Skeletal muscle cell (primary cell): ENCODE measurements around the gene CCDC183.
"Not testable (repeated sequence)": the region's sequence is repeated elsewhere in the genome, so short reads cannot be mapped to it uniquely, and the experiment has no call there.

Experiments used
- DNase-seq: peaks from one replicate; pipeline ENCODE4 v3.0.0-alpha.2; 2010; ENCODE audit warnings: low read depth
- H3K4me3 ChIP-seq: 2 replicates; pipeline ENCODE4 v1.5.1; 2011; ENCODE audit warnings: low read depth, mild to moderate bottlenecking, control low read depth, low read length, moderate library complexity

CCDC183 gene

GRCh38 chr9:136777359-136777758 is 18.8 kb upstream of the CCDC183 start:
- no peak for DNase-seq

GRCh38 chr9:136779808-136780207 is 16.3 kb upstream of the CCDC183 start:
- no peak for DNase-seq
- H3K4me3 ChIP-seq = no peak overlapping the region

More at GRCh38 chr9:136777359-136777758, 18.8 kb upstream of the CCDC183 start:
- no peak overlapping the region for H3K4me3 ChIP-seq

- no peak for DNase-seq
- H3K4me3 ChIP-seq = no peak overlapping the region
Observed at GRCh38 chr9:136782452-136782851, 13.7 kb upstream of the CCDC183 start.

GRCh38 chr9:136784249-136784996 is 11.7 kb upstream of the CCDC183 start:
- DNase-seq = no peak
- no peak overlapping the region for H3K4me3 ChIP-seq

- H3K4me3 ChIP-seq = no peak overlapping the region
- no peak for DNase-seq
Observed at GRCh38 chr9:136784997-136785361, 11.2 kb upstream of the CCDC183 start.

GRCh38 chr9:136785565-136786355 is 10.4 kb upstream of the CCDC183 start:
- not testable (repeated sequence) for DNase-seq, H3K4me3 ChIP-seq

- DNase-seq = no peak
- no peak overlapping the region for H3K4me3 ChIP-seq
Observed at GRCh38 chr9:136786451-136786850, 9.7 kb upstream of the CCDC183 start.

- H3K4me3 ChIP-seq, DNase-seq: not testable (repeated sequence)
Observed at GRCh38 chr9:136786983-136787382, 9.2 kb upstream of the CCDC183 start.

- DNase-seq = no peak
- no peak overlapping the region for H3K4me3 ChIP-seq
Observed at GRCh38 chr9:136787690-136788400, 8.3 kb upstream of the CCDC183 start.

GRCh38 chr9:136788644-136789522 is 7.3 kb upstream of the CCDC183 start:
- DNase-seq, H3K4me3 ChIP-seq: not testable (repeated sequence)

- DNase-seq = no peak
- H3K4me3 ChIP-seq = no peak overlapping the region
Observed at GRCh38 chr9:136789523-136789937, 6.6 kb upstream of the CCDC183 start.

GRCh38 chr9:136790640-136791515 is 5.3 kb upstream of the CCDC183 start, which contains the start of gene TMEM141:
TMEM141 (plus strand) TSS chr9:136791344; CDS start chr9:136791371, 27 bp downstream.
- DNase-seq = peak; percentile 97
- peak within 1 kb of the TSS; percentile 91 for H3K4me3 ChIP-seq

- DNase-seq = no peak
- H3K4me3 ChIP-seq = peak overlapping the region; percentile 91
Observed at GRCh38 chr9:136791516-136792276, 4.4 kb upstream of the CCDC183 start.

- H3K4me3 ChIP-seq = peak overlapping the region; percentile 91
Observed at GRCh38 chr9:136792321-136793085, 3.6 kb upstream of the CCDC183 start.

GRCh38 chr9:136793086-136793946 is 2.8 kb upstream of the CCDC183 start:
- no peak overlapping the region for H3K4me3 ChIP-seq
- DNase-seq = no peak

More at GRCh38 chr9:136792321-136793085, 3.6 kb upstream of the CCDC183 start:
- DNase-seq = no peak
